HFF-Myc (cell line): ENCODE measurements around the gene SIRT1.
"Not testable (repeated sequence)": the region's sequence is repeated elsewhere in the genome, so short reads cannot be mapped to it uniquely, and the experiment has no call there.

Source experiments
- DNase-seq: peaks from one replicate; pipeline ENCODE4 v3.0.0-alpha.2; 2011; ENCODE audit warnings: low read depth; ENCODE audit errors: extremely low read depth
- H3K4me3 ChIP-seq: replicated peaks from 2 replicates; pipeline ENCODE4 v1.5.1; 2011; ENCODE audit warnings: low read depth, mild to moderate bottlenecking, control low read depth, low read length
- CTCF ChIP-seq: IDR thresholded peaks from 2 replicates; pipeline ENCODE4 v1.5.1; 2012; ENCODE audit warnings: mild to moderate bottlenecking, low read depth, low read length, control low read depth; ENCODE audit errors: missing control alignments

SIRT1 gene

GRCh38 chr10:67884313-67884841 is at the start of gene SIRT1:
SIRT1 (plus strand) TSS chr10:67884656; CDS start chr10:67884722, 66 bp downstream.
- peak; percentile 59 for DNase-seq
- no peak for TF ChIP-seq CTCF
- H3K4me3 ChIP-seq: peak within 1 kb of the TSS; percentile 64

- peak overlapping the region; percentile 47 for H3K4me3 ChIP-seq
- not testable (repeated sequence) for DNase-seq
These were observed 48.7 kb upstream of the SIRT1 start for GRCh38 chr10:67835541-67836394.

GRCh38 chr10:67836488-67836887 is 48.0 kb upstream of the SIRT1 start:
- peak overlapping the region; percentile 47 for H3K4me3 ChIP-seq
- no peak for DNase-seq
- TF ChIP-seq CTCF: no peak

- H3K4me3 ChIP-seq: peak overlapping the region; percentile 47
- TF ChIP-seq CTCF: no peak
- DNase-seq: no peak
These were observed 47.5 kb upstream of the SIRT1 start for GRCh38 chr10:67836972-67837371.

- H3K4me3 ChIP-seq: peak within 1 kb of the TSS; percentile 47
- peak; percentile 84 for DNase-seq
These were observed 46.7 kb upstream of the SIRT1 start, which contains the start of gene DNAJC12 for GRCh38 chr10:67837541-67838314. DNAJC12 (minus strand) TSS chr10:67838188; CDS start chr10:67838011, 177 bp downstream.

GRCh38 chr10:67839511-67839910 is 44.9 kb upstream of the SIRT1 start:
- DNase-seq, H3K4me3 ChIP-seq: not testable (repeated sequence)

More at GRCh38 chr10:67837541-67838314, 46.7 kb upstream of the SIRT1 start, which contains the start of gene DNAJC12:
- no peak for TF ChIP-seq CTCF

- H3K4me3 ChIP-seq: no peak overlapping the region
- TF ChIP-seq CTCF: no peak
- DNase-seq: no peak
These were observed 44.5 kb upstream of the SIRT1 start for GRCh38 chr10:67839951-67840350.
